SU-DHL-6 (cell line): ENCODE measurements around the gene EMP1.

ENCODE experiments used
- CTCF ChIP-seq: fragments of 200-600 bp; sonication (generic); IDR thresholded peaks from one replicate; pipeline ENCODE4 v1.5.1; 2017; ENCODE audit warnings: antibody characterized with exemption, mild to moderate bottlenecking, low read length, moderate library complexity; ENCODE audit not compliant: insufficient read depth, poor library complexity, severe bottlenecking
- EZH2phosphoT487 ChIP-seq: fragments of 200-600 bp; sonication (generic), shearing (Covaris generic); conservative IDR thresholded peaks from 2 replicates; pipeline ENCODE4 v1.6.1; 2018; ENCODE audit warnings: mild to moderate bottlenecking, antibody characterized with exemption, low read length, moderate library complexity, mixed read lengths

- no peak for TF ChIP-seq CTCF
- TF ChIP-seq EZH2phosphoT487: no peak
Measured at GRCh38 chr12:13186302-13186701, 10.2 kb upstream of the EMP1 start.
